Transverse colon (tissue), 4 donors: Measurements from ENCODE around the gene TRMT44. TPM values are rescaled to one million over a fixed set of nuclear protein-coding genes. Genes with fewer than 3 reads are reported as not detected.

Experiments used
- DNase-seq: peaks from one replicate; pipeline ENCODE4 v3.0.0-alpha.2; 2019
- H3K27ac ChIP-seq, 4 donors: fragments of 200-600 bp; sonication (generic); 2 replicates each; pipeline ENCODE4 v1.5.1; 2016 to 2018; ENCODE audit warnings: inconsistent platforms in 4 of 4
- H3K27me3 ChIP-seq: fragments of 200-600 bp; sonication (generic); 2 replicates; pipeline ENCODE4 v1.5.1; 2017; ENCODE audit warnings: inconsistent platforms
- H3K36me3 ChIP-seq, 4 donors: fragments of 200-600 bp; sonication (generic); 2 replicates each; pipeline ENCODE4 v1.5.1; 2017 to 2019; ENCODE audit warnings: inconsistent platforms in 4 of 4
- H3K4me1 ChIP-seq, 4 donors: fragments of 200-600 bp; sonication (generic); 2 replicates each; pipeline ENCODE4 v1.5.1; 2017 to 2020; ENCODE audit warnings: inconsistent platforms in 4 of 4
- H3K4me3 ChIP-seq, 4 donors: fragments of 200-600 bp; sonication (generic); 1 replicate in 1 of 4; 2 replicates in 3 of 4; pipeline versions ENCODE4 v1.5.1 to v1.6.1; 2017 to 2019; ENCODE audit warnings: inconsistent platforms in 4 of 4
- H3K9me3 ChIP-seq, 2 donors: fragments of 200-600 bp; sonication (generic); 2 replicates each; pipeline ENCODE4 v1.5.1; 2017 to 2019; ENCODE audit warnings: inconsistent platforms in 2 of 2
- EP300 ChIP-seq: sonication (generic); formaldehyde crosslinking; IDR thresholded peaks from one replicate; pipeline ENCODE4 v1.6.1; 2017; ENCODE audit warnings: antibody characterized with exemption, low read depth
- POLR2A ChIP-seq: fragments of 450-650 bp; IDR thresholded peaks from one replicate; pipeline ENCODE4 v1.6.1; 2016; ENCODE audit warnings: antibody characterized with exemption, mild to moderate bottlenecking, moderate library complexity
- POLR2AphosphoS5 ChIP-seq, 3 donors: sonication (generic); formaldehyde crosslinking; IDR thresholded peaks; one replicate each; pipeline ENCODE4 v1.6.1; 2016; ENCODE audit warnings: antibody characterized with exemption in 3 of 3
- WGBS, 2 donors: methylation state at CpG; one replicate each; pipeline ENCODE4 v1.1.5; 2018; ENCODE audit warnings: low coverage in 1 of 2; 5-methylcytosine and 5-hydroxymethylcytosine counted together
- in situ Hi-C, 4 donors: fragments of 200-750 bp; cut with MboI; loops; one replicate each; pipeline versions ENCODE4 v1.15.0 to v1.15.1; 2017; ENCODE audit warnings: low sequenced_read_pairs in 3 of 4, low pct_ligation_motif_present in 1 of 4, low pct_unique_long_range_greater_than_20kb in 1 of 4
- intact Hi-C: fragments of 100-400 bp; cut with DNase I; formaldehyde crosslinking; loops from one replicate; pipeline ENCODE4 v1.15.1; 2023; ENCODE audit warnings: low total_unique reads
- total RNA-seq, 4 donors: library from RNA; depleted of rRNA; stranded (reverse); fragments of >200 nt; gene quantifications; one replicate each; pipeline ENCODE4 v1.1.0, GENCODE V29; 2016
- TF ChIP-seq, protein P1 (sequence below), 5 experiments: fragments of 200-600 bp in 3 of 5; fragments of 450-650 bp in 2 of 5; sonication (generic) in 3 of 5; IDR thresholded peaks; 1 replicate in 2 of 5; 2 replicates in 3 of 5; pipeline ENCODE4 v1.5.1; 2016 to 2017; ENCODE audit warnings: antibody characterized with exemption in 5 of 5, inconsistent platforms in 3 of 5, mild to moderate bottlenecking in 2 of 5, moderate library complexity in 1 of 5

TRMT44 gene
- total RNA-seq, 4 donors from 2014 or later, result 19.1 to 190 (median 29.7) TPM

DNA sequence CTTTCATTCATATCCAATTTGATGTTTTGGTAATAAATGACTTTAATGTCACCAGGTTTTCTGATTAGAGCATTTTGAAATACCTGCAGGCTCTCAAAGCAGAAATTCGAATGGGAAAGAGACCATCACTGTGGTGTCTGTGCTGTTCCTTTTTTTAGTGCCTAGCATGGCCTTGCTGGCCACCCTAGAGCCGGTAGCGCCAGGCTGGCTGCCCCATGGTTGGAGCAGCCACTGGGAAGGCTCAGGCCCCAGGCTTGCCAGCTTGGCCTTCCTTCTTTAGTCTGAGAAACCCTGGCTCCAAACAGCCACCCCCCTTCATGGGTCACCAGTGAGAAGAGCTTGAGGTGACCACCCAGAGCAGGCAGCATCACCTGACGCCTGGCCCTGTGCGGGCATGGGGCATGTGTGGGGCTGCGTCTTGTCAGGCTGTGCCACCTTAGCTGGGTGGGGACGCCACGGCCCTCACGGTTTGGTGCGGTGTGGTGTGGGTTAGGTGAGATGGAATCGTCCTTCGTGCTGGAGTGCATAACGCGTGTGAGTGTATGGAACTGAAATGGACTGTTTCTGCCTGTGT, 30.0 kb downstream of the TRMT44 start:
- 95 to 96% methylated on average over 8 to 14 of the region's 14 CpGs for WGBS, 2 donors
- DNase-seq, result no peak
- Histone ChIP-seq H3K36me3 (peaks cover 0 to 8% (median 4%) of the 10 kb centered on the region in 4 donors), H3K4me3 (no peak overlapping the region), H3K4me1 (peaks cover 5 to 21% (median 12%) of the 10 kb centered on the region in 4 donors), H3K9me3 (no peaks in the 10 kb centered on the region), H3K27me3 (no peaks in the 10 kb centered on the region), H3K27ac (no peak overlapping the region)
- intact Hi-C loops (loop anchor here (5.0 kb wide), 1 partner anchor 122 kb away; the partner anchor contains the start of gene CPZ), in situ Hi-C loops (loop anchor here in 1 of 4 donors (25.0 kb wide), 1 partner anchor 117 kb away; the partner anchor contains the start of genes CPZ and GPR78)
- TF ChIP-seq POLR2AphosphoS5 (IDR thresholded peaks at IDR 0.05), result no peak
- TF ChIP-seq, protein P1, sequence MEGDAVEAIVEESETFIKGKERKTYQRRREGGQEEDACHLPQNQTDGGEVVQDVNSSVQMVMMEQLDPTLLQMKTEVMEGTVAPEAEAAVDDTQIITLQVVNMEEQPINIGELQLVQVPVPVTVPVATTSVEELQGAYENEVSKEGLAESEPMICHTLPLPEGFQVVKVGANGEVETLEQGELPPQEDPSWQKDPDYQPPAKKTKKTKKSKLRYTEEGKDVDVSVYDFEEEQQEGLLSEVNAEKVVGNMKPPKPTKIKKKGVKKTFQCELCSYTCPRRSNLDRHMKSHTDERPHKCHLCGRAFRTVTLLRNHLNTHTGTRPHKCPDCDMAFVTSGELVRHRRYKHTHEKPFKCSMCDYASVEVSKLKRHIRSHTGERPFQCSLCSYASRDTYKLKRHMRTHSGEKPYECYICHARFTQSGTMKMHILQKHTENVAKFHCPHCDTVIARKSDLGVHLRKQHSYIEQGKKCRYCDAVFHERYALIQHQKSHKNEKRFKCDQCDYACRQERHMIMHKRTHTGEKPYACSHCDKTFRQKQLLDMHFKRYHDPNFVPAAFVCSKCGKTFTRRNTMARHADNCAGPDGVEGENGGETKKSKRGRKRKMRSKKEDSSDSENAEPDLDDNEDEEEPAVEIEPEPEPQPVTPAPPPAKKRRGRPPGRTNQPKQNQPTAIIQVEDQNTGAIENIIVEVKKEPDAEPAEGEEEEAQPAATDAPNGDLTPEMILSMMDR (IDR thresholded peaks at IDR 0.05), result no peak
- TF ChIP-seq POLR2A, result no peak
- no peak for TF ChIP-seq EP300

DNA sequence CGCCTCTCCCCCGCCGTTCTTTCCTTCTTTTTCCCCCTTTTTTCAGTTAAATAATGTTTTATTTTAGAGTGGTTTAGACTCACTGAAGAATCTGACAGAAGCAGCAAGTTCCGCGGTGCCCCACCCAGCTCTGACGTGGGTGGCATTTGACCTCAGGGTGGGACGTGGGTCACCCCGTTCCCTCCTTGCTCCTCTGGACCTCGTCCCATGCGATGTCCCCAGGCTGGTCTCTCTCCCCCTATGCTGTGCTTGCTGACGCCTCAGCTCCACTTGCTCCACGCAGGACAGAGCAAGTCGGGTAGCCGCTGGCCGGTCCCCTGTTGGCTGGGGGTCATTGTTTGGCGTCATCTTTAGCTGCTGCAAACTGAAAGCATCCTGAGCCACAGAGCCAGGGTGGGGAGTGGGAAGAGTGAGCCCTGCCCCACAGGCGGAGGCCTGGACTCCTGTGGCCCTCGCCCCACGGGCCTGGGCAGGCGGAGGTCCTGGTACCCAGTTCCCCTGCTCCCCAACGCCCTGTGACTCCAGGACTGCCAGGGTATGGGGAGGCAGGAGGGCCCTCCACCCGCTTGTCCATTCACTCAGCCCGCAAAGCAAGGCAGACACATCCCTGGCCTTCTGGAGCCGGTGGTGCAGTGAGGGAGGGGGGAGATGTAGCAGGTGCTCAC, 30.8 kb downstream of the TRMT44 start:
- Histone ChIP-seq H3K27me3 (no peaks in the 10 kb centered on the region), H3K27ac (peak overlapping the region in 1 of 4 donors; percentile 84), H3K9me3 (no peaks in the 10 kb centered on the region), H3K4me3 (no peak overlapping the region), H3K36me3 (peaks cover 0 to 8% (median 2%) of the 10 kb centered on the region in 4 donors), H3K4me1 (peaks cover 5 to 21% (median 12%) of the 10 kb centered on the region in 4 donors)
- WGBS, 2 donors, result 72 to 87% methylated on average over 5 to 24 of the region's 24 CpGs
- TF ChIP-seq POLR2A, result no peak
- no peak for TF ChIP-seq EP300
- no peak for TF ChIP-seq POLR2AphosphoS5 (IDR thresholded peaks at IDR 0.05)
- TF ChIP-seq, protein P1 (IDR thresholded peaks at IDR 0.05), result no peak
- in situ Hi-C loops (loop anchor here in 1 of 4 donors (25.0 kb wide), 1 partner anchor 116 kb away; the partner anchor contains the start of genes CPZ and GPR78), intact Hi-C loops (loop anchor here (5.0 kb wide), 1 partner anchor 121 kb away; the partner anchor contains the start of gene CPZ)
- no peak for DNase-seq

DNA sequence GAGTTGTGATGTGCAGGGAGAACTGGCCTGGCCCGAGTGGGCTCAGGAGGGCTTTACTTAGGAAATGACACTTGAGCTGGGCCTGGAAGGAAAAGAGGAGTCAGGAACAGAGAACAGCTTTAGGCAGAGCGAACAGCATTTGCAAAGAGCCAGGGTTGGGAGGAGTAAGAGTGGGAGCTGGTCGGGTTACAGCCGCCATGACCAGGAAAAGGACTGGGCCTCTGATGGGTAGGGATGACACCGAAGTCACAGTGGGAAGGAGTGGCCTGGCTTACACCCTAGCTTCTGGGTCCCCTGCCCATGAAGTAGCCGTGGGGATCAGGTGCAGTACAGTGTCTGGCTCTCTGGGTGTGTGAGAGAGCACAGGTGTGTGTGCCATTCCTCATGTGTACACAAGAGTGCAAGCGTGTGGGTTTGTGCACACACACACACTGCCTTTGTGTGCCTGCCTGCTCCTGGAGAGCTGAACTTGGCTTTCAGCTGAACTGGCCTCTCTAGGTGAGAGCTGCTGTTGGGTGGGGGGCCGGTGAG, 31.6 kb downstream of the TRMT44 start:
- H3K4me1 ChIP-seq, result peaks cover 5 to 21% (median 12%) of the 10 kb centered on the region in 4 donors
- in situ Hi-C loops, result loop anchor here in 1 of 4 donors (25.0 kb wide), 1 partner anchor 115 kb away; the partner anchor contains the start of genes CPZ and GPR78
- peak overlapping the region; percentile 59 to 84 (median 63) for H3K27ac ChIP-seq
- no peaks in the 10 kb centered on the region for H3K9me3 ChIP-seq
- peaks cover 0 to 8% (median 2%) of the 10 kb centered on the region in 4 donors for H3K36me3 ChIP-seq
- no peak for DNase-seq
- WGBS, 2 donors, result 90% methylated on average over 8 of the region's 8 CpGs; no CpG with 5 or more reads in 1 of the 2 donors
- intact Hi-C loops, result loop anchor here (5.0 kb wide), 1 partner anchor 120 kb away; the partner anchor contains the start of gene CPZ
- H3K27me3 ChIP-seq, result no peaks in the 10 kb centered on the region
- H3K4me3 ChIP-seq, result no peak overlapping the region
- TF ChIP-seq EP300 (no peak), POLR2AphosphoS5 (IDR thresholded peaks at IDR 0.05) (no peak)
- TF ChIP-seq, protein P1 (IDR thresholded peaks at IDR 0.05), result no peak
